ENCODE results near the gene SLC37A3.

DNA sequence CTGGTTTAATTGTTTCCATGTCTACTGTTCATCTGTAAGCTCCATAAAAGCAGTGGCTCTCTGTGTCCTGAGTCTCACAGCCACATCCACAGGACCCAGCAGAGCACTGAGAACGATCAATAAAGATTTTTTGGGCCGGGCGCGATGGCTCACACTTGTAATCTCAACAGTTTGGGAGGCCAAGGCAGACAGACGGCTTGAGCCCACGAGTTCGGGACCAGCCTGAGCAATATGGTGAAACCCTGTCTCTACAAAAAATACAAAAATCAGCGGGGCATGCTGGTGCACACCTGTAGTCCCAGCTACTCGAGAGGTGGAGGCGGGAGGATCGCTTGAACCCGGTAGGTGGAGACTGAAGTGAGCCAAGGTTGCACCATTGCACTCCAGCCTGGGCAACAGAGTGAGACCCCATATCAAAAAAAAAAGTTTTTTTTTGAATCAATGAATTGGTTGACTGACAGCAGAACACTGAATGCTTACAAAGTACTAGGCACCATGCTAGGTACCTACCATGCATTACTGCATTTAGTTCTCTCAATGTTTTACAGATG, 4.5 kb downstream of the SLC37A3 start:
- no peak for TF ChIP-seq POLR2A (IDR thresholded peaks at IDR 0.05; ENCODE audit: low read depth, low read length)
- TF ChIP-seq, protein P1, sequence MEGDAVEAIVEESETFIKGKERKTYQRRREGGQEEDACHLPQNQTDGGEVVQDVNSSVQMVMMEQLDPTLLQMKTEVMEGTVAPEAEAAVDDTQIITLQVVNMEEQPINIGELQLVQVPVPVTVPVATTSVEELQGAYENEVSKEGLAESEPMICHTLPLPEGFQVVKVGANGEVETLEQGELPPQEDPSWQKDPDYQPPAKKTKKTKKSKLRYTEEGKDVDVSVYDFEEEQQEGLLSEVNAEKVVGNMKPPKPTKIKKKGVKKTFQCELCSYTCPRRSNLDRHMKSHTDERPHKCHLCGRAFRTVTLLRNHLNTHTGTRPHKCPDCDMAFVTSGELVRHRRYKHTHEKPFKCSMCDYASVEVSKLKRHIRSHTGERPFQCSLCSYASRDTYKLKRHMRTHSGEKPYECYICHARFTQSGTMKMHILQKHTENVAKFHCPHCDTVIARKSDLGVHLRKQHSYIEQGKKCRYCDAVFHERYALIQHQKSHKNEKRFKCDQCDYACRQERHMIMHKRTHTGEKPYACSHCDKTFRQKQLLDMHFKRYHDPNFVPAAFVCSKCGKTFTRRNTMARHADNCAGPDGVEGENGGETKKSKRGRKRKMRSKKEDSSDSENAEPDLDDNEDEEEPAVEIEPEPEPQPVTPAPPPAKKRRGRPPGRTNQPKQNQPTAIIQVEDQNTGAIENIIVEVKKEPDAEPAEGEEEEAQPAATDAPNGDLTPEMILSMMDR (IDR thresholded peaks at IDR 0.05; ENCODE audit: extremely low read depth in 1 of 2, insufficient read depth in 1 of 2, low read depth in 1 of 2, low read length in 2 of 2): no peak
- no peak for TF ChIP-seq EZH2 (IDR thresholded peaks at IDR 0.05; ENCODE audit: borderline replicate concordance, low read depth, low read length, severe bottlenecking)
- TF ChIP-seq, protein P2, sequence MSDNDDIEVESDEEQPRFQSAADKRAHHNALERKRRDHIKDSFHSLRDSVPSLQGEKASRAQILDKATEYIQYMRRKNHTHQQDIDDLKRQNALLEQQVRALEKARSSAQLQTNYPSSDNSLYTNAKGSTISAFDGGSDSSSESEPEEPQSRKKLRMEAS (IDR thresholded peaks at IDR 0.05; ENCODE audit: insufficient read depth, insufficient read length): no peak
- TF ChIP-seq FOS (IDR thresholded peaks at IDR 0.05; ENCODE audit: borderline replicate concordance, insufficient read depth, low read length): no peak
- no peak for TF ChIP-seq JUN (IDR thresholded peaks at IDR 0.05; ENCODE audit: borderline replicate concordance, insufficient read depth, insufficient read length, low read depth)
- TF ChIP-seq POLR2AphosphoS5 (IDR thresholded peaks at IDR 0.05; ENCODE audit: insufficient read depth, low read depth, low read length): no peak
- TF ChIP-seq GATA2 (IDR thresholded peaks at IDR 0.05; ENCODE audit: insufficient read depth, insufficient read length, low read depth, low read length): no peak
